ENCODE data around the gene RITA1. TPM values are rescaled to one million over a fixed set of nuclear protein-coding genes. Genes with fewer than 3 reads are reported as not detected.
A peak's percentile ranks its signal among the peaks of the same experiment; 100 is the strongest.

RITA1 gene
- total and polyA plus RNA-seq, 10 of the 15 experiments (the other 5 are each of a cell fraction or from before 2014, with no cell fraction given), result 2.3 to 39.9 (median 24.8) TPM

DNA sequence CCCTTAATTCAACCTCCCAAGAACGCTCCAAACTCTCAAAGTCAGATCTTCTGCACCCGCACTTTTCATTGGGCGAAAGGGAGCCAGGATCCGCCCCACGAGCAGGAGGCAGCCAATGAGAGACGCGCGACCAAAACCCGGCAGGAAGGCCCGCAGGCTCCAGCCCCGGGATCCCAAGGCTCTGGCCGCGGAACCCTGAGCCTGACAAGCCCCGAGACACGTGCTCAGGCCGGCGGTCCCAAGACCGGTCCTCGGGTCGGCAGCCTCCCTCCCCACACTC lies 681 bp upstream of the RITA1 start (continued):
- TF ChIP-seq, protein P1, sequence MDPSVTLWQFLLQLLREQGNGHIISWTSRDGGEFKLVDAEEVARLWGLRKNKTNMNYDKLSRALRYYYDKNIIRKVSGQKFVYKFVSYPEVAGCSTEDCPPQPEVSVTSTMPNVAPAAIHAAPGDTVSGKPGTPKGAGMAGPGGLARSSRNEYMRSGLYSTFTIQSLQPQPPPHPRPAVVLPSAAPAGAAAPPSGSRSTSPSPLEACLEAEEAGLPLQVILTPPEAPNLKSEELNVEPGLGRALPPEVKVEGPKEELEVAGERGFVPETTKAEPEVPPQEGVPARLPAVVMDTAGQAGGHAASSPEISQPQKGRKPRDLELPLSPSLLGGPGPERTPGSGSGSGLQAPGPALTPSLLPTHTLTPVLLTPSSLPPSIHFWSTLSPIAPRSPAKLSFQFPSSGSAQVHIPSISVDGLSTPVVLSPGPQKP (IDR thresholded peaks at IDR 0.05; ENCODE audit: low read depth, low read length), result no peak
- TF ChIP-seq, protein P2, sequence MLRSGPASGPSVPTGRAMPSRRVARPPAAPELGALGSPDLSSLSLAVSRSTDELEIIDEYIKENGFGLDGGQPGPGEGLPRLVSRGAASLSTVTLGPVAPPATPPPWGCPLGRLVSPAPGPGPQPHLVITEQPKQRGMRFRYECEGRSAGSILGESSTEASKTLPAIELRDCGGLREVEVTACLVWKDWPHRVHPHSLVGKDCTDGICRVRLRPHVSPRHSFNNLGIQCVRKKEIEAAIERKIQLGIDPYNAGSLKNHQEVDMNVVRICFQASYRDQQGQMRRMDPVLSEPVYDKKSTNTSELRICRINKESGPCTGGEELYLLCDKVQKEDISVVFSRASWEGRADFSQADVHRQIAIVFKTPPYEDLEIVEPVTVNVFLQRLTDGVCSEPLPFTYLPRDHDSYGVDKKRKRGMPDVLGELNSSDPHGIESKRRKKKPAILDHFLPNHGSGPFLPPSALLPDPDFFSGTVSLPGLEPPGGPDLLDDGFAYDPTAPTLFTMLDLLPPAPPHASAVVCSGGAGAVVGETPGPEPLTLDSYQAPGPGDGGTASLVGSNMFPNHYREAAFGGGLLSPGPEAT (IDR thresholded peaks at IDR 0.05; ENCODE audit: low read depth), result no peak
- TF ChIP-seq NR2F1 (conservative IDR thresholded peaks at IDR 0.05) (no peak), TCF3 (IDR thresholded peaks at IDR 0.05; ENCODE audit: borderline replicate concordance, insufficient read depth, low read depth, low read length) (no peak), MTA3 (IDR thresholded peaks at IDR 0.05; ENCODE audit: borderline replicate concordance, low read length) (no peak), HDGF (IDR thresholded peaks at IDR 0.05) (no peak), ZNF274 (IDR thresholded peaks at IDR 0.05; ENCODE audit: insufficient read depth, insufficient read length) (no peak), CREM (IDR thresholded peaks at IDR 0.05; ENCODE audit: low read depth) (peak; percentile 6), RBBP5 (conservative IDR thresholded peaks at IDR 0.05) (no peak), NR2C2 (IDR thresholded peaks at IDR 0.05; ENCODE audit: borderline replicate concordance, control insufficient read depth, insufficient read length, low read depth) (no peak), BACH1 (IDR thresholded peaks at IDR 0.05; ENCODE audit: borderline replicate concordance) (no peak), SP1 (IDR thresholded peaks at IDR 0.05; ENCODE audit: low read depth, low read length) (peak; percentile 90), MEF2B (IDR thresholded peaks at IDR 0.05; ENCODE audit: partially characterized antibody, poor library complexity, severe bottlenecking) (no peak), JUNB (IDR thresholded peaks at IDR 0.05) (no peak), ATF7 (IDR thresholded peaks at IDR 0.05; ENCODE audit: low read depth) (no peak), PML (IDR thresholded peaks at IDR 0.05; ENCODE audit: low read length) (no peak), WRNIP1 (IDR thresholded peaks at IDR 0.05; ENCODE audit: borderline replicate concordance, low read depth, low read length) (no peak)
- TF ChIP-seq, protein P3, sequence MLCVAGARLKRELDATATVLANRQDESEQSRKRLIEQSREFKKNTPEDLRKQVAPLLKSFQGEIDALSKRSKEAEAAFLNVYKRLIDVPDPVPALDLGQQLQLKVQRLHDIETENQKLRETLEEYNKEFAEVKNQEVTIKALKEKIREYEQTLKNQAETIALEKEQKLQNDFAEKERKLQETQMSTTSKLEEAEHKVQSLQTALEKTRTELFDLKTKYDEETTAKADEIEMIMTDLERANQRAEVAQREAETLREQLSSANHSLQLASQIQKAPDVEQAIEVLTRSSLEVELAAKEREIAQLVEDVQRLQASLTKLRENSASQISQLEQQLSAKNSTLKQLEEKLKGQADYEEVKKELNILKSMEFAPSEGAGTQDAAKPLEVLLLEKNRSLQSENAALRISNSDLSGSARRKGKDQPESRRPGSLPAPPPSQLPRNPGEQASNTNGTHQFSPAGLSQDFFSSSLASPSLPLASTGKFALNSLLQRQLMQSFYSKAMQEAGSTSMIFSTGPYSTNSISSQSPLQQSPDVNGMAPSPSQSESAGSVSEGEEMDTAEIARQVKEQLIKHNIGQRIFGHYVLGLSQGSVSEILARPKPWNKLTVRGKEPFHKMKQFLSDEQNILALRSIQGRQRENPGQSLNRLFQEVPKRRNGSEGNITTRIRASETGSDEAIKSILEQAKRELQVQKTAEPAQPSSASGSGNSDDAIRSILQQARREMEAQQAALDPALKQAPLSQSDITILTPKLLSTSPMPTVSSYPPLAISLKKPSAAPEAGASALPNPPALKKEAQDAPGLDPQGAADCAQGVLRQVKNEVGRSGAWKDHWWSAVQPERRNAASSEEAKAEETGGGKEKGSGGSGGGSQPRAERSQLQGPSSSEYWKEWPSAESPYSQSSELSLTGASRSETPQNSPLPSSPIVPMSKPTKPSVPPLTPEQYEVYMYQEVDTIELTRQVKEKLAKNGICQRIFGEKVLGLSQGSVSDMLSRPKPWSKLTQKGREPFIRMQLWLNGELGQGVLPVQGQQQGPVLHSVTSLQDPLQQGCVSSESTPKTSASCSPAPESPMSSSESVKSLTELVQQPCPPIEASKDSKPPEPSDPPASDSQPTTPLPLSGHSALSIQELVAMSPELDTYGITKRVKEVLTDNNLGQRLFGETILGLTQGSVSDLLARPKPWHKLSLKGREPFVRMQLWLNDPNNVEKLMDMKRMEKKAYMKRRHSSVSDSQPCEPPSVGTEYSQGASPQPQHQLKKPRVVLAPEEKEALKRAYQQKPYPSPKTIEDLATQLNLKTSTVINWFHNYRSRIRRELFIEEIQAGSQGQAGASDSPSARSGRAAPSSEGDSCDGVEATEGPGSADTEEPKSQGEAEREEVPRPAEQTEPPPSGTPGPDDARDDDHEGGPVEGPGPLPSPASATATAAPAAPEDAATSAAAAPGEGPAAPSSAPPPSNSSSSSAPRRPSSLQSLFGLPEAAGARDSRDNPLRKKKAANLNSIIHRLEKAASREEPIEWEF (IDR thresholded peaks at IDR 0.05; ENCODE audit: insufficient replicate concordance, low read depth, low read length), result no peak
- TF ChIP-seq, protein P4, sequence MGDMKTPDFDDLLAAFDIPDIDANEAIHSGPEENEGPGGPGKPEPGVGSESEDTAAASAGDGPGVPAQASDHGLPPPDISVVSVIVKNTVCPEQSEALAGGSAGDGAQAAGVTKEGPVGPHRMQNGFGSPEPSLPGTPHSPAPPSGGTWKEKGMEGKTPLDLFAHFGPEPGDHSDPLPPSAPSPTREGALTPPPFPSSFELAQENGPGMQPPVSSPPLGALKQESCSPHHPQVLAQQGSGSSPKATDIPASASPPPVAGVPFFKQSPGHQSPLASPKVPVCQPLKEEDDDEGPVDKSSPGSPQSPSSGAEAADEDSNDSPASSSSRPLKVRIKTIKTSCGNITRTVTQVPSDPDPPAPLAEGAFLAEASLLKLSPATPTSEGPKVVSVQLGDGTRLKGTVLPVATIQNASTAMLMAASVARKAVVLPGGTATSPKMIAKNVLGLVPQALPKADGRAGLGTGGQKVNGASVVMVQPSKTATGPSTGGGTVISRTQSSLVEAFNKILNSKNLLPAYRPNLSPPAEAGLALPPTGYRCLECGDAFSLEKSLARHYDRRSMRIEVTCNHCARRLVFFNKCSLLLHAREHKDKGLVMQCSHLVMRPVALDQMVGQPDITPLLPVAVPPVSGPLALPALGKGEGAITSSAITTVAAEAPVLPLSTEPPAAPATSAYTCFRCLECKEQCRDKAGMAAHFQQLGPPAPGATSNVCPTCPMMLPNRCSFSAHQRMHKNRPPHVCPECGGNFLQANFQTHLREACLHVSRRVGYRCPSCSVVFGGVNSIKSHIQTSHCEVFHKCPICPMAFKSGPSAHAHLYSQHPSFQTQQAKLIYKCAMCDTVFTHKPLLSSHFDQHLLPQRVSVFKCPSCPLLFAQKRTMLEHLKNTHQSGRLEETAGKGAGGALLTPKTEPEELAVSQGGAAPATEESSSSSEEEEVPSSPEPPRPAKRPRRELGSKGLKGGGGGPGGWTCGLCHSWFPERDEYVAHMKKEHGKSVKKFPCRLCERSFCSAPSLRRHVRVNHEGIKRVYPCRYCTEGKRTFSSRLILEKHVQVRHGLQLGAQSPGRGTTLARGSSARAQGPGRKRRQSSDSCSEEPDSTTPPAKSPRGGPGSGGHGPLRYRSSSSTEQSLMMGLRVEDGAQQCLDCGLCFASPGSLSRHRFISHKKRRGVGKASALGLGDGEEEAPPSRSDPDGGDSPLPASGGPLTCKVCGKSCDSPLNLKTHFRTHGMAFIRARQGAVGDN (IDR thresholded peaks at IDR 0.05), result peak; percentile 60
- TF ChIP-seq, protein P5, sequence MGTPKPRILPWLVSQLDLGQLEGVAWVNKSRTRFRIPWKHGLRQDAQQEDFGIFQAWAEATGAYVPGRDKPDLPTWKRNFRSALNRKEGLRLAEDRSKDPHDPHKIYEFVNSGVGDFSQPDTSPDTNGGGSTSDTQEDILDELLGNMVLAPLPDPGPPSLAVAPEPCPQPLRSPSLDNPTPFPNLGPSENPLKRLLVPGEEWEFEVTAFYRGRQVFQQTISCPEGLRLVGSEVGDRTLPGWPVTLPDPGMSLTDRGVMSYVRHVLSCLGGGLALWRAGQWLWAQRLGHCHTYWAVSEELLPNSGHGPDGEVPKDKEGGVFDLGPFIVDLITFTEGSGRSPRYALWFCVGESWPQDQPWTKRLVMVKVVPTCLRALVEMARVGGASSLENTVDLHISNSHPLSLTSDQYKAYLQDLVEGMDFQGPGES (IDR thresholded peaks at IDR 0.05), result peak; percentile 68
